NB4 (cell line): ENCODE measurements around the gene DICER1.

Source experiments
- MYC ChIP-seq: IDR thresholded peaks from 2 replicates; pipeline ENCODE4 v1.6.1; 2011; ENCODE audit warnings: low read depth, low read length
- TF ChIP-seq, protein P1 (sequence below): IDR thresholded peaks from one replicate; pipeline ENCODE4 v1.5.1; 2012; ENCODE audit warnings: low read depth, low read length
- TF ChIP-seq, protein P2 (sequence below): IDR thresholded peaks from 2 replicates; pipeline ENCODE4 v1.6.1; 2011; ENCODE audit warnings: low read depth, low read length

DNA sequence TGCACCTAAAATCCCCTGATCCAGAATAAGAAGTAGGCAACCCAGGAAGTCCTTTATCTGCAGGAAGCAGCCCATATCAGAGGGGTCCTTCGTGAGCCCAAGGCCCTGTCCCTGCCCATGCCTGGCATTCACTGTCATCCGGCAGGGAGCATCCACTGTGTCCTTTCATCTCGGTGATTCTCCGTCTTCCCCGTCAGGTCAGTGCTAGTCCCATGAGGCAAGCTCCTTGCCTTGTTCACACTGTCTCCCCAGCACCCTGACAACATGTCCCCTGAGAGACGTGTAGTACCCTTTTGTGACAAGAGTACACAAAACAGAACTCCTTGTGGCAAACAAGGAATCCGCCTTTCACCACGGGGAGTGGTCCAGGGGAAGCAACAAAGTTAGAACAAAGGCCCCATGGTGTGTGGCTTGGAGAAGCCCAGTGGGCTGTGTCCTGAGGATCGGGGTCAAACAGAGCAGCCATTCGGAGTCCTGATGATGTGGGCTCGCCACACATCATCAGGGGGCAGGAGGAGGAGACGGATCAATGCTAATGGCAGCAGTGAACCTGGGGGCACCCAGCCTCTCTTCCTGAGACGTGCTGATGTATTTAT is 112.1 kb downstream of the DICER1 start:
- TF ChIP-seq, protein P1, sequence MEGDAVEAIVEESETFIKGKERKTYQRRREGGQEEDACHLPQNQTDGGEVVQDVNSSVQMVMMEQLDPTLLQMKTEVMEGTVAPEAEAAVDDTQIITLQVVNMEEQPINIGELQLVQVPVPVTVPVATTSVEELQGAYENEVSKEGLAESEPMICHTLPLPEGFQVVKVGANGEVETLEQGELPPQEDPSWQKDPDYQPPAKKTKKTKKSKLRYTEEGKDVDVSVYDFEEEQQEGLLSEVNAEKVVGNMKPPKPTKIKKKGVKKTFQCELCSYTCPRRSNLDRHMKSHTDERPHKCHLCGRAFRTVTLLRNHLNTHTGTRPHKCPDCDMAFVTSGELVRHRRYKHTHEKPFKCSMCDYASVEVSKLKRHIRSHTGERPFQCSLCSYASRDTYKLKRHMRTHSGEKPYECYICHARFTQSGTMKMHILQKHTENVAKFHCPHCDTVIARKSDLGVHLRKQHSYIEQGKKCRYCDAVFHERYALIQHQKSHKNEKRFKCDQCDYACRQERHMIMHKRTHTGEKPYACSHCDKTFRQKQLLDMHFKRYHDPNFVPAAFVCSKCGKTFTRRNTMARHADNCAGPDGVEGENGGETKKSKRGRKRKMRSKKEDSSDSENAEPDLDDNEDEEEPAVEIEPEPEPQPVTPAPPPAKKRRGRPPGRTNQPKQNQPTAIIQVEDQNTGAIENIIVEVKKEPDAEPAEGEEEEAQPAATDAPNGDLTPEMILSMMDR: no peak
- TF ChIP-seq, protein P2, sequence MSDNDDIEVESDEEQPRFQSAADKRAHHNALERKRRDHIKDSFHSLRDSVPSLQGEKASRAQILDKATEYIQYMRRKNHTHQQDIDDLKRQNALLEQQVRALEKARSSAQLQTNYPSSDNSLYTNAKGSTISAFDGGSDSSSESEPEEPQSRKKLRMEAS: no peak
- no peak for TF ChIP-seq MYC
